HL-60/S4 treated with phorbol 12-myristate 13-acetate at 8.2 ng/mL for 4 days and 3 days (cell line): ENCODE measurements around the gene PHF11.

Experiments used
- in situ Hi-C: fragments of 300-500 bp; cut with MboI; formaldehyde crosslinking; loops from 2 replicates; pipeline ENCODE4 v1.15.0; 2022; ENCODE audit warnings: low sequenced_read_pairs

Gene PHF11

DNA sequence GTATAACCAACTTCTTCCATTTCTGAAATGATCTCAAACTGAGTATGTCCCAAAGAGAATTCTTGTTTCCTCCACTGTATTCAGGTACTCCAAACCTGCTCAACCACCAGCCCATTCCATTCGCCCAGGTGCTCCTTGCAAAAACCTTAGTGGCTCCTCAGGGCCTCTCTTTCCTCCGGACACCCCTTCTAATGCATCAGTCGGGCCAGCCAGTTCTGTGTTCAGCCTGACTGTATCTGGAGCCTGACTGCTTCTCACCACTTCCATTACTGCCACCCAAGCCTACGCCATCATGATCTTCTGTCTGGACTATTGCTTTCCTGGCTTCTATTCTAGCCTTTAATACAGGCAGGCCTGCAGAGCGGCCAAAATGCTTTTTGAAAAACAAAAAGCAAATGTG, 1.5 kb downstream of the PHF11 start:
- in situ Hi-C loops: no loop called here

DNA sequence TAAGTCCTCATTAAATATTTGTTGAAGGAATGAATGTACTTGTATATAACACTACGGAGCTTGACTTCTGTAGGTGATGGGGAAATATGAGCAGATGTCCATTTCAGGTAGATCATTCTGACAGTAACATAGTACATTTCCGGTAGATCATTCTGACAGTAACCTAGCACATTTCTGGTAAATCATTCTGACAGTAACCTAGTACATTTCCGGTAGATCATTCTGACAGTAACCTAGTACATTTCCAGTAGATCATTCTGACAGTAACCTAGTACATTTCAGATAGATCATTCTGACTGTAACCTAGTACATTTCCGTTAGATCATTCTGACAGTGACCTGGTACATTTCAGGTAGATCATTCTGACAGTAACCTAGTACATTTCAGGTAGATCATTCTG, 2.5 kb downstream of the PHF11 start:
- in situ Hi-C loops: no loop called here

DNA sequence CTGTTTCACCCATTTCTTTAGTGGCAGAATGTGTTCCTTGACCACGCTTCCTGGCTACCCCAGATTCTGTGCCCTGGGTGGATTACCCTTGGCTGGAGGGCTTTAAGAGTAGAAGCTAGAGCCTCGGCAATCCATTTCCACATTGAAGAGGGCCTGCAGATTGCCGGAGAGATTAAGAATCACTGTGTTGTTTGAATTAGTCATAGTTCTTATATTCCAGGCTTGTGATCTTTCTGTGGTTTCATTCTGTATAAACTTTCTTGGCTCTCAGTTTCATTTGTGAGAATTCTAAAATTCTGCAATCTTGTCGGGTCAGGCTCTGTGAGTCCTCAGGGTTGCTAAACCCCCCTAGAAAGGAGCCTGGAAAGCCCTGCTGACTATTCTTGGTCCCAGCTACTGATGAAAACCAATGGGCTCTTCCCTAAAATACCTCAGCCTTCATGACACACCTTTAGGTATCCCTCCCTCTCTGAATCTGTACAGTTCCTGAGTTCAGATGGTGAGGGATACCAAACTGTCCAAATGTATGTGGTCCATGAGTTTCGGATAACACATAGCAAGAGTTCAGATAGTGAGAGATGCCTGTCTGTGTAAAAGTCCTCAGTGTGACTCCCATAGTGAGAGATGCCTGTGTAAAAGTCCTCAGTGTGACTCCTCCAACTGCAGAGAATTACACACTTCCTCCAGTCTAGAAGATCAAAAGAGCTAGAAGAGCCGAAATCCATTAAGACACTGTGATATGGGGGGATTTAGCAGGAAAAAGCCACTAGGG, 4.3 kb downstream of the PHF11 start:
- in situ Hi-C loops: no loop called here

DNA sequence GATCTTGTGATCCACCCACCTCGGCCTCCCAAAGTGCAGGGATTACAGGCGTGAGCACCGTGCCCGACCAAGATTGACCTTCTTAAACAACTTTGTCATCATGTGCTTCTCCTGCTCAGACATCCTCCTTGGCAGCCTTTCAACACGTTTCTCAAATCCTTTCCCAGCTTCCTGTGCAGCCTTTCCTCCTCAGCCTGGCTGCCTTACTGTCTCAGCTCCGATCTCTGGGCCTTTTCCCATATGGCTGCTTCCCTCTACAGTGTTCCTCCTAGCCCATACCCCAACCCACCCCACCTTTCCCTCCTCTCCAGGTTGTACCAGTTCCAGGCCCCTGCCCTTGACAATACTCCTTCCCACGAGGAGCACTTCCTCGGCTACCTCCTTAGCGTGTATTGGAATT, 7.2 kb downstream of the PHF11 start:
- in situ Hi-C loops: no loop called here

DNA sequence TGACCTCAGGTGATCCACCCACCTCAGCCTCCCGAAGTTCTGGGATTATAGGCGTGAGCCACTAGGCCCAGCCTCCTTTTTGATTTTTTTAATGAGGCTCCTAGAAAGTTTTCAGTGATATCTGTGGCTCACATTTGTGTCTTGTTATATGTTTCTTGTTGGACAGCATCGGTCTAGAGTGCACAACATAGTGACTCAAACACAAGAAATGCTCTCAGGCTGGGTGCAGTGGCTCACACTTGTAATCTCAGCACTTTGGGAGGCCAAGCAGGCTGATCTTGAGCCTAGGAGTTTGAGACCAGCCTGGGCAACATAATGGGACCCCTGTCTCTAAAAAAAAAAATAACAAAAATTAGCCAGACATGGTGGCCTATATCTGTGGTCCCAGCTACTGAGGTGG, 8.2 kb downstream of the PHF11 start:
- in situ Hi-C loops: no loop called here

DNA sequence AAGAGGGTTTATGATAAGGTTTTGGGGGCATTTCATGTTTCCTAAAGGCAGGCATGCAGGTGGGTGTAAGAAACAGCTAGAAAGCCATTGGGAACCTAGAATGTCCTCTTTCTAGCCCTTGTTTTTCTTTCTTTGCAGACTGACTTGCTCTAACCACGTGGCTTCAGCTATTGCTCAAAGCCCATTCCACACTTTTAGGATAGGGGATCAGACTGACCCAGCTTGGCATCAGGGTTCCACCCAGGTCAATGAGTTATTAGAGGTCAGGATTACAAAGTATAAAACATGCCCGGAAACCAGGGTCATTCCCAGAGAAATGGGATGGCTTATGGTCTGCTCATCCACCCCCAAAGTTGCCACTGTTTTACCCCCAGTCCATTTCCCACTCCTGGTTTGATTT, 16.8 kb downstream of the PHF11 start:
- in situ Hi-C loops: no loop called here

DNA sequence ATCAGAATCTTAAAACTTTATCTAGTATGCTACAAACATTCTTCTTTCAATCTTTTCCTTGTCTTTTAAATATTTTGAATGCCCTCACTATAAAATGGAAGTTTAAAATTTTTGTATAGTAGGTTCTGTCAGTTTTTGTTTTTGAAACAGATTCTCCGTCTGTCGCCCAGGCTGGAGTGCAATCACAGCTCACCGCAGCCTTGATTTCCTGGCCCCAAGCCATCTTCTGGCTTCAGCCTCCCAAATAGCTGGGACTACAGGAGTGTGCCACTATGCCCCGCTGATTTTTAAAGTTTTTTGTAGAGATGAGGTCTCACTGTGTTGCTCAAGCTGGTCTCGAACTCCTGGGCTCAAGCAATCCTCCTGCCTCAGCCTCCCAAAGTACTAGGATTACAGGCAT, 20.7 kb downstream of the PHF11 start:
- in situ Hi-C loops: no loop called here

DNA sequence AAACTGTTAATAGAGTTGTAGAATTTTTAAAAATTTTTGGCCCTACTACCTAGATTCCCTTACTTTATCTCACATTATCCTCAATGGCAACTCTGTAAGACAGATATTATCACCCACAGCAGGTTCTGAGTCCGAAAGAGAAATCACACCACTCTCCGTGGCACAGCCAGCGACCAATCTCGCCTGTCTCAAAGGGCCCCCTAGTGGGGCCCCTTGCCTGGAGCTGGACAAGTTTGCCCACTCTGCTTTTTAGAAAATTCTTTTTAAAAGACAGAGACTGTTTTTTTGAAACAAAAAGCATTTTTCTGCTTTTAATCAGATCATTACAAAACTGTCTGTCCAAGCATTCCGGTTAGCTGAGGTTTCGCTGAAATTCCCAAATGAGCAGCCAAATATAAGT, 21.7 kb downstream of the PHF11 start:
- in situ Hi-C loops: no loop called here

DNA sequence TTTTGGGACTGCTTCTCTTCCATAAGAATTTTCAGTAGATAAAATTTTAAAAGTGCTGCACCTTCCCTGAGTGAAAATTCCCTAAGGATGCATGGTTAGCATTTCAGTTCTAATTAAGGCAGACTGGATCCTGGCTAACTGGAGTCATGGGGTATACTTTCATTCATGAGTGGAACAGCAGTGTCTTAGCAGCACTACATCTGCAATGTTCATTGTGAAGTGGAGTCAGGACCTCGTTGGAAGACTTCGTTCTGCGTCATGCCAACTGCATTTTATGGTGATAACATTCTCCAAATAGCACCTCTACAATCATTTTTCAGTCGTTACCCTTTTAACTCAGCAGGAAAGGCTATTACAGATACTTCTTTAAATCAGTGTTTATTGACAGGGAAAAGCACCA, 25.5 kb downstream of the PHF11 start:
- in situ Hi-C loops: no loop called here

DNA sequence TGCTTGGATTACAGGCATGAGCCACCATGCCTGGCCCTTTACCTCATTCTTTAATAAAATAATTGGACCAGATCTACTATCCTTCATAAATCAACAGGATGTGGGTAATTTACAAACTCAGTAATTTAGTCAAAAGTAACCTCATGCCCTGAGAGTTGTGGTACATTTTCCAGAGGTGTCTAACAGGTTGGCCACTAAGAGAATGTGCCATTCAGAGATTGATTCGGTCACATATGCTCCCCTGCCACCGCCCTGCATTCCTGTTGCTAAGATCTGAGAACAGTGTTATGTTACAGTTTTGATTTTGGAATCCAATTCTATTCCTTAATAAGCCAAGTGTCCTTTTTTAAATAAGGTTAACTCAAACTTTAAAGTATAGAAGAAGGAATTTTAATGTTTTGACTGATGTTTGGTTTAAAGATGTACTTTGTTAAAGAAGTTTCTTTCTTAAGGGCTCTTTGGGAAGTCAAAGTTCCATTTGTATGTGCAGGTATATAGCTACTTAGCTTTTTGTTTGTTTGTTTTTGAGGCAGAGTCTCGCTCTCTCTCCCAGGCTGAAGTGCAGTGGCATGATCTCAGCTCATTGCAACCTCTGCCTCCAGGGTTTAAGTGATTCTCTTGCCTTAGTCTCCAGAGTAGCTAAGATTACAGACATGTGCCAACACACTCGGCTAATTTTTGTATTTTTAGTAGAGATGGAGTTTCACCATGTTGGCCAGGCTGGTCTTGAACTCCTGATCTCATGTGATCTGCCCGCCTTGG, 29.2 kb downstream of the PHF11 start:
- in situ Hi-C loops: no loop called here

DNA sequence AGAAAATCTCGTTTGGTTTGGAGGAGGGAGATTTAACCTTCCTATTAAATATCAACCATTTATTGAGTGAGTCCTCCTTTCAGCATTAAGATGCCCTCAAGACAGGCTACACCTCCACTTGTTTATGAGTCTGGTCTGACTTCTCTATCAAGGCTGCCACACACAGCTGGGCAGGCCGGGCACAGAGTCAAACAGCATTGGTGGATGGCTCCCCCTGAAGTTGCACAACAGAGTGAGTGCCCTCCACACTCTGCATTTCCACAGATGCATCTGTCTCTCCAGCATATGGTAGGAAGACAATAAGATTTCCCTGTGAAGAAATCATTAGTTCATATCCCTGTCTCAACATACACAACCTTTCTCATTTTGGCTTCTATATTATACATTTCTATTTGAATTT, 31.4 kb downstream of the PHF11 start:
- in situ Hi-C loops: no loop called here

DNA sequence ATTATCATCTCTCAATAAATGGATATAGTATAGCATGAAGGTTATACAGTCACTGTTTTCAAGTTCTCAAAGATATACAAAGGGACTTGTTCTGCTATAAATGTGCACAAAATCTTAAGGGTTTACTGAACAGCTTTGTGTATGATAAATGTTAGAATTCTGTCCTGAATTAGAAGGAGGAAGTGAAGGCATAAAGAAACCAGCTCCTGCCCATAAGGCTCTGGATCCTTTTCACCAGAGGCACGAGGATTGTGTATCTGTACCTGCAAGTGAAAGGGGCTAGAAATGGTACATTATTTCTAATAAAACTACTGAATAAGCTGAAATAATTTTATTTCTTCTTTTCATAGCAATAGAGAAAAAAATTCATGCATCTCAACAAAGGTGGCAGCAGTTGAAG, 32.4 kb downstream of the PHF11 start:
- in situ Hi-C loops: no loop called here

DNA sequence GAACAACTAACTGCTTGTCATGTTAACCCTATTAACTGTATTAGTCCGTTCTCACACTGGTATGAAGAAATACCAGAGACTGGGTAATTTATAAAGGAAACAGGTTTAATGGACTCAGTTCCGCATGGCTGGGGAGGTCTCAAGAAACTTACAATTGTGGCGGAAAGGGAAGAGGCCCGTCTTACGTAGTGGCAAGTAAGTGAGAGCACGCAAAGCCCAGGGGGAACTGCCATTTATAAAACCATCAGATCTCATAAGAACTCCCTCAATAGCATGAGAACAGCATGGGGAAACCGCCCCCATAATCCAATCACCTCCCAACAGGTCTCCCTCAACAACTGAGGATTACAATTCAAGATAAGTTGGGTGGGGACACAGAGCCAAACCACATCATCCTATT, 34.7 kb downstream of the PHF11 start:
- in situ Hi-C loops: no loop called here

DNA sequence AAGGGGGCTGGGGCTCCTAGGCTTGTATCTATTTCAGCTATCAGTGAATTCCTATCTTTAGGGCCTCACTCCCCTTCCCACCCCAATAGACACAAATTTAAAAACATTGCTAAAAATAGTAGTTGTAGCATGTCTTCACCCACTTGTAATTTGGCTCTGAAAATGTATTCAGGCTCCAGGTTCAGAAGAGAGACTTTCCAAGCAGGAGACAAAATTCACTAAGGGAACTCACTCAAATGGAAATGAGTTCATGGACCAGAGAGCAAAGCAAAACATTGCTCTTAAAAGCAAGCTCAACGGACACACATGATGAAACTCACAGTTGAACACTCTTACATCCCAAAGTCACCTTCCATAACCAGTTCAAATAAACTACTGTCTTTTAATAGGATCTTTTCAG, 36.8 kb downstream of the PHF11 start:
- in situ Hi-C loops: no loop called here

DNA sequence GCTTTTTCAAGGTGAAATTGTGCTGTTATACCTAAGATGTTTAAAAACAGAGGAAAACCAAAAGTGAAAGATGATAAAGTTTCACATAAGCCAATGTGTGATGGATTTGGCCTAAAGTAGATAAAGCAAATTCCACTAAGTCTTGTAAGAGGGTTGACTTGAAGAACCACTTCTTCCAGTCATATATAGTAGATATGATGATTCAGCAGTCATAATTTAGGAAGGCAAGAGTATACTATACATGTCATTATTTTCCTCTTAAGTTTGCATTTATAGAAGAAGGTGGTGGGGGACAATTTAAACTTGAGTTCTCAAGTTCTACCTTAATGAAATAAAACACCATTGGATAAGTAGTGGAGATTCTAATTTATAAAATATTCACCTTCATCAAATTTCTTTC, 37.3 kb downstream of the PHF11 start:
- in situ Hi-C loops: no loop called here

DNA sequence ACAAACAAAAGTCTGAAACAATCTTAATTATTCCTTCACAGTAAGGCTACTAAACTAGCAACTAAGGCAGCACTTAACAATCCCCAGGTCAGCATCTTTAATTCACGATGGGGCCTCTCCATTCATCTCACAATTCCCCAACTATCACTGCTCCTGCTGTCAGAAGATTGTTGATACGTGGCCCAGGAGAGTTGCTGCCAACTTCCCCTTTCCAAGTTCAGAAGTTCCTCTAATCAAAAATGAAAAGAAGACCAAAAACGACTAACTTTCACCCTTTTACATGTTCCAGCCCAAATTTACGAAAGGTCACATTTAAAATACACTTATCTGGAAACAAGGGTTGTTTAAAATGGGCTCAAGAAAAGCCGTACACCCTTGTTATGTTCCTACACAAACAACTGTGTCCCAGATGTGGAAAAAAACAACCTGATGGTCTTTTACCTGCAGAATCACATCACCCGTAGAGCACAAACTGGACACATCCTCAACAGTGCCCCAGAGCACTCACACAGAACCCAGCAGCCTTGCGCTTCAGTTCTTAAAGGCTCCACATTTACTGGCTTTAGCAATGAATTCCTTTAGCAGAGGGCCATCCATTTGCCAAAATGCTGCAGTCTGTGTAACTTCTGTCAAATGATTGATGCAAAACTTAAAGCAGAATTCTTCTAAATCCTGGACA, 38.0 kb downstream of the PHF11 start:
- in situ Hi-C loops: no loop called here

DNA sequence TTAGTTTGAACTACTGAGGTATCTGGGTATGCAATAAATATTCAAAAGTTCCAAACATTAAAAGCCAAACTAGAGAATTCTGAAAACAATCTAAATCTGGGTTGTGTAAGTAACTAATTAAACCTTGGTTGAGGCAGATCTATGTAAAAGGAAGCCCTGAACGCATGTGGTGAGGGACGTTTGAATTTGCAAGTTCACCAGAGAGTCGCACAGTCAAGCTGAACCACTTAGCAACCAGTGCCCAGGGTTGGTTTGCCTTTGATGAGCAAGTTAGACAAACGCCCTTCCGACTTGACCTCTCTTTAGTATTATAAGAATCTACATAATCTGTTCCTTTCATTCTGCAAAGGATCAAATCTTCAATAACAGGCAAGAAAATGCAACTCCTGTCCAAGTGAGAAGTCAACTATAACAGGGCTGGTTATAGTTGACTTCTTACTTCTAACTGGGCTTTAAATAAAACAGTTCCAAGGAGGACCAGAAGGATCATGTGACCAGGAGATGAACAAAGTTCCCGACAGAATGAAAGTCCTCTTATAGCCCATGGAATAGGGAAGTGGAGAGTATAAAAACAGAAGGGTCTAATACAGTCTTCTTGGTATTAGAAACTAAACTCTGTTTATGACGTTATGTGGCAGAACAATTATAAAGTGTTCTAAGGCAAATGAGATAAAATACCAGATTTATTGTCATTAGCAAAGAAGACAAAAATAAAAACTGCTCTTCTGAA, 40.6 kb downstream of the PHF11 start:
- in situ Hi-C loops: no loop called here

DNA sequence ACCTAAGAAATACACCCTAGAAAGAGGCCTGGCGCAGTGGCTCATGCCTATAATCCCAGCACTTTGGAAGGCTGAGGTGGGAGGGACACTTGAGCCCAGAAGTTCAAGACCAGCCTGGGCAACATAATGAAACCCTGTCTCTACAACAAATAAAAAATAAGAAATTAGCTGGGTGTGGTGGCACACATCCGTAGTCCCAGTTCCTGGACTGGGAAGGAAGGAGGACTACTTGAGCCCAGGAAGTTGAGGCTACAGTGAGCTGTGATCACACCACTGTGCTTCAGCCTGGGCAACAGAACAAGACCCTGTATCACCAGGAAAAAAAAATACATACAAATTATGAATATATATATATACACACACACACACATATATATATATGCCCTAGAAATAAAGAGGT, 42.7 kb downstream of the PHF11 start:
- in situ Hi-C loops: no loop called here

DNA sequence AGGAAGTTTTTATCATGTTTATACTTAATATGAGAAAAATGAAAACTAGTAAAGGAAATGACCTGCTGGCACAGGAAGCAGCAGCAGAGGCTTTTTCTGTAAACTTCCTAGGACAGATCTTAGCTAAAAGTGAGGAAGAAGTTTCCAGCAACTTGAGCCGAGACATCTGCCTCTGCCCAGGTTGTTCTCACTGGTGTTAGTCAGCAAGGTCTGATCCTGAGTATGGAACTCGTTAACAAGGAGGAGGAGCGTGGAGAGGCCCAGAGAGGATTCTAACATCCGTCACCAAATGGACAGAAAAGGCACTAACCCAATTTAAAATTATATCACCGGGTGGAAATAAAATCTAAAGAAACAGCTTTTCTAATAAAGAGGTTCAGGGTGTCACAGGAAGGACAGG, 43.6 kb downstream of the PHF11 start:
- in situ Hi-C loops: no loop called here

DNA sequence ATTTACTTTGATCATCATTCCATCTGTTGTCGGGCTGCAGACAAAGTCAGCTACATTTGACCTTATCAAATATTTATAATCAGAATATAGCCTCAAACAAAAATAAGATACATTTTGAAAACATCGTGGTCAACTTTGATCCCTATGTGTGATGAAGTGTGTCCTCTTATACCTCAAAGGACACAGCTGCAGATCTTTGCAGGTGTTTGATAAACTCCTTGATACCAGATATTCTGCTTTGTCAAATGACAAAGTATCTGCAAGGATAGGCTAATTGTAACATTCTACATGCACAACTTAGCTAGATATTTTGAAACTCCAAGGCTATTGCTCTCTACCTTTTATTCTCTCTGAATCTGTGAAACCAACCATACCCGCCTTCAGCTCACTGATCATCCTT, 44.0 kb downstream of the PHF11 start:
- in situ Hi-C loops: no loop called here

DNA sequence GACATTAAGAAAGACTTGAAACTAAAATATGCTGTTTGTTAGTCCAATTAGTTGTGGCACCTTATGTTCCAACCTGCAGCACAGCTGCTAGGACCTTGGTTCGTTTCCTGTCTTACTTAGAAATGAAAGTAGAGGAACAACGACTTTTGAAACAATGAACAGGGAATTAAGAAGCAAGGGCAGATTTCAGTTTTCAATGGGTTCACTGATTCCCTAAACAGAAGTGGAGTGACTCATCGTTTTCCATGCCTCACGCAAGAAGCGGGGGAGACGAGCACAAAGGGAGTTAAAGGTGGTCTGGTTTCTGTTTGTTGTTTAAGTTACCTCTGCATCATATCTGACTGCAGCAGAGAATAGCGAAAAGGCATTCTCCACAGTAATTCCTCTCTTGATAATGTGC, 44.8 kb downstream of the PHF11 start:
- in situ Hi-C loops: no loop called here
